Measurements from ENCODE around the gene MATCAP1.

- TF ChIP-seq CTCF (IDR thresholded peaks at IDR 0.05 in 4 of 5, conservative IDR thresholded peaks at IDR 0.05 in 1 of 5) (no peak), POLR2A (IDR thresholded peaks at IDR 0.05) (no peak)
These were observed 26.5 kb downstream of the MATCAP1 start for GRCh38 chr16:67157106-67157748.

All from gastrocnemius medialis (tissue), 4 donors.